Measurements from ENCODE around the gene EPHB3. TPM values are rescaled to one million over a fixed set of nuclear protein-coding genes. Genes with fewer than 3 reads are reported as not detected.

The EPHB3 gene
- total RNA-seq, 1 donor from 2014 or later: 10.2 TPM

DNA sequence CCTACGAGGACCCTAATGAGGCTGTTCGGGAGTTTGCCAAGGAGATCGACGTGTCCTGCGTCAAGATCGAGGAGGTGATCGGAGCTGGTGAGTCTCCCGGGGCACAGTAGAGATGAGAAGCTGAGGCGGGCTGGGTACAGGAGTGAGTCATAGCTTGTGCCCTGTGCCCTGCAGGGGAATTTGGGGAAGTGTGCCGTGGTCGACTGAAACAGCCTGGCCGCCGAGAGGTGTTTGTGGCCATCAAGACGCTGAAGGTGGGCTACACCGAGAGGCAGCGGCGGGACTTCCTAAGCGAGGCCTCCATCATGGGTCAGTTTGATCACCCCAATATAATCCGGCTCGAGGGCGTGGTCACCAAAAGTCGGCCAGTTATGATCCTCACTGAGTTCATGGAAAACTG, 17.9 kb downstream of the EPHB3 start:
- no peak for DNase-seq (ENCODE audit: low spot score)

DNA sequence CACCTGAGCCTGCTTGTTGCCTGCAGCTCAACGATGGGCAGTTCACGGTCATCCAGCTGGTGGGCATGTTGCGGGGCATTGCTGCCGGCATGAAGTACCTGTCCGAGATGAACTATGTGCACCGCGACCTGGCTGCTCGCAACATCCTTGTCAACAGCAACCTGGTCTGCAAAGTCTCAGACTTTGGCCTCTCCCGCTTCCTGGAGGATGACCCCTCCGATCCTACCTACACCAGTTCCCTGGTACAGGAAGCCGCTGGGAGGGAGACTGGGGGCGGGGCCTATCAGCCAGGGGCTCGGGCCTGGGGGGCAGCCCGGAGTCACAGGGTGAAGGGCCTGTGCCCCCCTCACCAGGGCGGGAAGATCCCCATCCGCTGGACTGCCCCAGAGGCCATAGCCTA, 18.8 kb downstream of the EPHB3 start:
- no peak for DNase-seq (ENCODE audit: low spot score)

DNA sequence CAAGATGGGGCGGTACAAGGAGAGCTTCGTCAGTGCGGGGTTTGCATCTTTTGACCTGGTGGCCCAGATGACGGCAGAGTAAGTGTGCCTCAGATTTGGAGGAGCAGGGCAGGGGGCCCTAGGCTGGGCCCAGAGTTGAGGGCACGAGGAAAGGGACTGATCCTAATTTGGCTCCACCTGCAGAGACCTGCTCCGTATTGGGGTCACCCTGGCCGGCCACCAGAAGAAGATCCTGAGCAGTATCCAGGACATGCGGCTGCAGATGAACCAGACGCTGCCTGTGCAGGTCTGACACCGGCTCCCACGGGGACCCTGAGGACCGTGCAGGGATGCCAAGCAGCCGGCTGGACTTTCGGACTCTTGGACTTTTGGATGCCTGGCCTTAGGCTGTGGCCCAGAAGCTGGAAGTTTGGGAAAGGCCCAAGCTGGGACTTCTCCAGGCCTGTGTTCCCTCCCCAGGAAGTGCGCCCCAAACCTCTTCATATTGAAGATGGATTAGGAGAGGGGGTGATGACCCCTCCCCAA, 19.8 kb downstream of the EPHB3 start:
- no peak for DNase-seq (ENCODE audit: low spot score)

DNA sequence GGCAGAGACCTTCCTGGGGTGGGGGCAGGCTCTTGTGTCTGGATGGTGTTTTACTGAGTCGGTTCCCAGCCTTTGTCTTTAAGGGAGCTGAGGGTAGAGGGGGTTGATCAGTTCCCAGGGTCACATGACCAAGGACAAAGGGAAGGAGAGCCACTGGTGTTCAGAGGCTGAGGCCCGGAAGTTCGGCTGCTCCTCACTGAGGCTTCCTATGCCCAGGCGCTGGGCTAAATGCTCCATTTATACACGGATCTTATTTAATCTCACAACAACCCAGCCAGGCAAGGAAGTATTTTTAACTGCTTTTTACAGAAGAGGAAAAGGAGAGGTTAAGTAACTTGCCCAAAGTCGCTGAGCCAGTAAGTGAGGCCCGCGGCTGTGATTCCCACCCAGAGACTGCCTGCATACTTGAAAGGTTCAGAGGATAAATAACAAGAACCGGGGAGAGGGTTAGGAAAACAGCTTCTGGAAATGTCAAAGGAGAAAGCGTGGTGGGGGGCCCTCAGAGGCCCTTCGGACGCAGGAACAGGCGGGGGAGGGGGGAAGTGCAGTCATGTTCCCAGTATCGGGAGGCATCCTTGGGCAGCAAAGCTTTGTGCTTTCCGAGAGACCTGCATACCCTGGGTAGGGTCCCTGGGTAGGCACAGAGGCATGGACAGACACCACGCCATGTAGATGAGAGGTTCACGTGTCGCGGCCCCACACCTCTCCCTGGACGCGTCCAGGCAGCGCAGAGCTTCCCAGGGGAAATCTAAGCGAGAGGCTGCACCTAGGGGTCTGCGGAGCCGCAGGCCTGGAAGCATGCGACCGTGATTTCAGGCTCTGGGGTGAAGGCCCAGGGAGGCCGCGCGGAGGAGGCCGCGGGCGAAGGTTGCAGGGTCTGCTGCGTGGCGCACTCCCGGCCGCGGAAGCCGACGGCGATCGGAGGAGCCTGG, 21.3 kb downstream of the EPHB3 start:
- DNase-seq (ENCODE audit: low spot score): peak; percentile 50

DNA sequence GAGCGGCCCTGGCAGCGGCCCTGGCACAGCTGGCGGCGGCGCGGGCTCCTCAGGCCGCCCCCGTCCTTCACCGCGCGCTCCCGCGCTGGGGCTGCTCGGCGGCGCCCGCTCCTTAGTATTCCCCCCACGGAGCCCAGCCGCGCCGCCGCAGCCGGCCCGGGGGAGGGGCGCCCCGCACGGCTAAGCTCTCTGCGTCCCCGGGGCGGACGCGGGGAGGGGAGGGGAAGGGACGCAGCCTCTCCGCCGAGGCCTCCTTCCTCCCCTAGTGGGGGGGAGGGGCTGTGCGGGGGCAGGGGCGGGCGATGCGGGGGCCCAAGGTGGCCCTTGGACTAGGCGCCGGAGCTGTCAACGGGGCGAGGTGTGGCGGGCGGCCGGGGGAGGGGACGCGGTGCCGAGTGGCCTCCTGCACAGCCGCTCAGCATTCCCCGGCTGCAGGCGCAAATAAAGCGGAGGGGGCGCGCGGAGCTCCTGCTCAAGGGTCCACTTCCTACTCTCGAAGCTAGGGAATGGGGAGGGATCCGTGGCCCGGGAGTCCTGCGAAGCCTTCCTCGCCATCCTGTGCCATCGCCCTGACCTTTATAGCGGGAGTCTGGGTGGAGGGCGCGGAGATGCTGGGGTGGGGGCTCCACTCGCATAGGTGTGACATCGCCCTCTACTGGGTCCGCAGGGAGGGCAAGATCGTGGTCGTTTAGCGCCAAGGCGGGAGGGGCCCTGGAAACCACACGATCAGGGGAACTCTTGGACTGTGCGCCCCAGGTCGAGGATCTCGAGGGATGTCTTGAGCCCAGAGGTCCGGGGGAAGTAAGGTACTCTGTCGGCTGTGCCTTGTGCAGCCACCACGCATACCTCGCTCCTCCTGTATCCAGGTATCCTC, 22.2 kb downstream of the EPHB3 start:
- DNase-seq (ENCODE audit: low spot score): no peak

DNA sequence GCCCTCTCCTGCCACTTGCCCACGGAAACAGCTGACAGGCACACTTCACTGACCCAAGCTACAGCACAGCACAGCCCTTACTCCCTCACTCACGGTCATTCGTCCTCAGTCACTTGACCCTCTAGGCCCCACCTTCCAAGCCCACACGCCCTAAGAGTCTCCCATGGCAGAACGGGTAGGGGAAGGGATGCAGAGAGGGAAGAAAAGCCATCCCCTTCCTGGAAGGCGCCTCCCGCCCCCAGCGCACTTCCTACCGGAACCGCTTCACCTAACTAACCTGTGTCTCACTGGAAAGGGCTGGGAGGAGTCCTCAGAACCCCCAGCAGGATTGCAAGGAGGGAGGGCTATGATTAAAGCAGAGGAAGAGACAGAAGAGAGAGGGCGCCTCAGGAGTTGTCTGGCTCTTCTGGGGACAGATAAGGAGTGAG, 22.9 kb downstream of the EPHB3 start:
- no peak for DNase-seq (ENCODE audit: low spot score)

DNA sequence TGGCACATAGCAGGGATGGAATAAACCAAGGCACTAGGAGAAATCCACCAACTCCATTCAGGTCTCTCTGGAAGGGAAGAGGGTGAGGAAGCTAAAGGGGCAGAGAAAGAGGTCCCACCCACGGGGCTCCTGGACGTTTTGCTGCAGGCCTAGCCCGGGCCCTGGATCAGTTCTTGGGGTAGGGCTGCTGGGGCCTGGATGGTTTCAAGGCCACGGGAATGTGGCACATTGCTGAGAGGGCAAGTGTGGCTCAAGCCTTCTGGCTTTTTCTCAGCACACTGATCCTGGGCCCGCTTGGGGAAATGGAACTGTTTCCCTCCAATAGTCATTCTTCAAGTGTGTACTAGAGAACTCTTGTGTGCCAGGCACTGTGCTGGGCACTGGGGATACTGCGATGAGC, 24.0 kb downstream of the EPHB3 start:
- DNase-seq (ENCODE audit: low spot score): no peak

DNA sequence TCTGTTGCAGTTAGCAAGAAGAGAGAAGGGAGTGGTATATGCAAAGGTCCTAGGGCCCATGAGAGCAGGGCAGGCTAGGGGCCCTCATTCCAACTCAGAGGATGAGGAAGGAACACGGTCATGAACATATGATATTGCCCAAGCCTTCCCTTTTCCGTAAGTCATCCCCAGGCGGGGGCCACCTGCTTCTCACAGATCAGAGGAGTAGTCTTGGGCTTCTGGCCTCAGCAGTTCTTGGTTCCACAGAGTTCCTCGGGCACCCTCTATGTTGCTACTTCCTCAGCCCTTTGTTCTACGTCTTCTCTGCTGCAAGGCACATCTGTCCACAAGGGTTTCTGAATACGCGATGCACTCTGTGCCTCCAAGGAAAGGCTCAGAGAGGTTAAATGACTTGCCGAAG, 25.3 kb downstream of the EPHB3 start:
- DNase-seq (ENCODE audit: low spot score): no peak

DNA sequence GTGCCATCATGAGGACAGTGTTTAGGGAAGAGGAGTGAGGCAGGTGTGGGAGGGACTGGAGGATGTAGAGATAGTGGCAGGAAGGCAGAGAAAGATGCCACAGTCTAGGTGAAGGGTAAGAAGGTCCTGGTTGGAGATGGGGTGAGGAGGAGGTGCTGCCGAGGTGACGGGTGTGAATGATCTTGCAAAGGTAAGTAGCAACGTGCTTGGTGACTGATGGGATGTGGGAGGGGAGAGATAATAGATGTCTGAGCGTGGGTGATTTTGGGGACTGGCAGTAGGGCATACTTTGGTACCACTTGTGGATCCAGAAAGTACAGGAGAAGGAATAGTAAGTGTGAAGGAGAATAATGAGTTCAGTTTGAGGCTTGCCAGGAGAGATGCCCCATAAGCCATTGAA, 27.2 kb downstream of the EPHB3 start:
- DNase-seq (ENCODE audit: low spot score): no peak

DNA sequence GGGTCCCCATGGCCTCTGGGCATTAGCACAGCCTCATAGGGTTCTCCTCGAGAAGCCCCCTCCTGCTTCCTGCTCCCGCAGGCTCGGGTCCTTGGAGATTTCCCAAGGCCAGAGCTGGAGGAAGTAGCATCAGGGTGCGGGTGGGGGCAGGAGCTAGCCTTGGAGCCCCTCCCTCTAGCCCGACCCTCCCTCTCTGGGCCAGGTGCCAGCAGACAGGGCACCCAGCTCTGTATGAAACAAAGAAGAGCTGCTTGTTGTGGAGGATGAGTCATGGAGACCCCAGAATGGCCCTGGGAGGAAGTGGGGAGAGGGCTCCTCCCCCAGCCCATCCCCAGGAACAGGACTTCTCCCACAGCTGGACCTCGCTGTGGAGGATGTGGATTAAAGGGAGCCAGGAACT, 29.2 kb downstream of the EPHB3 start:
- no peak for DNase-seq (ENCODE audit: low spot score)

DNA sequence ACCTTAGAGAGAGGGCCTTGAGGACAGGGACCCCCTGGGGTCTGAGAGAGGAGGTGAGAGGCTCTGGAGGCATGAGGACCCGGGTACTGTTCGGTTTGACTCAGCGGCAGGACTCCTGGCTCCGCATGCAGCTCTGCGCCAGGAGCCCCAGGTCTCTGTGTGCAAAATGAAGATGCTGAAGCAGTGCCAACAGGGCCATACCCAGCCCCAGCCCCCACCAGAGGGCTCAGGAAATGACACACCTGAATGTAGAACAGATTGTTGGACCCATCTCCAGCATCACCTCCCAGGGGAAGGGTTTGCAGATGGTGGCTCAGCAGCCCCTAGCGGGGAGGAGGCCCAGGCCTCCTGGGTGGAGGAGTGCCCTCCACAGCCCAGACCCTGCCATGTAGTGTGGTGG, 30.2 kb downstream of the EPHB3 start:
- DNase-seq (ENCODE audit: low spot score): no peak

DNA sequence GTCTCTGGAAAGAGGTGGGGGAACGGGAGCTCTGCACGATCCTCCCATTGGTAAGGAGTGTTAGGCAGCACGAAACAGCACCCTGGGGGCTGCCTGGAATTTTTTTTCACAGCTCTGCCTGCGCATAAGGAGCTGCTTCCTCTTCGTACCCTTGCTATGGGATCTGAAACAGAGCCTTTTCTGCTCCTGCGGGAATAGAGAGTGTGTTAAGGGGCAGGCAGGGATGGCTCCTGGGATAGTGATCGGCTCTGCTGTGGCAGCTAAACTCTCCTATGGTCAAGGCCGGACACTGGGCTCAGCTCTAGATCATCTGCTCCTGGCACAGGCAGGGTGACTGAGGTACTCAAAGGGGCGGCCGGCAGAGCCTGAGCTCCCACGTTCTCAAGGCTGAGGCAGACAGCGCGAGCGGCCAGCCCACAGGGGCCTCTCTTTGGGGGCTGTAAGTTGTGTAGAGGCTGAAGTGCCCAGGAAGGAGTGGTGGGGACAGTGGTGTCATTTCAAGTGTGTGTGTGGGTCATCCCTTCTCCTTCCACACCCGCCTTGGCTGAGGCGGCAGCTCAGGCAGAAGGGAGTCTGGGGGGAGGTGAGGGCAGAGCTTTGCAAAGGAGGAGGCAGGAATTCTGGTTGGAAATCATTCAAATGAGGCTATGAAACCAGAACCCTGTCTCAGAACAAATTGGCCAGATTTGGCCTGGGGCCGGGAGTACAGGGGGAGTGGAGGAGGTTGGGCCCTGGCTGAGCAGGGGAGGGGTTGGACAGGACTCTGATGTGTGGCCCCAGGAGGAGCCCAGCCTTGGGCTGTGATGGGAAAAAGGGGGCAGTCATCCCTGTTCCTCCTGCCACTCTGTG, 31.0 kb downstream of the EPHB3 start:
- DNase-seq (ENCODE audit: low spot score): no peak

DNA sequence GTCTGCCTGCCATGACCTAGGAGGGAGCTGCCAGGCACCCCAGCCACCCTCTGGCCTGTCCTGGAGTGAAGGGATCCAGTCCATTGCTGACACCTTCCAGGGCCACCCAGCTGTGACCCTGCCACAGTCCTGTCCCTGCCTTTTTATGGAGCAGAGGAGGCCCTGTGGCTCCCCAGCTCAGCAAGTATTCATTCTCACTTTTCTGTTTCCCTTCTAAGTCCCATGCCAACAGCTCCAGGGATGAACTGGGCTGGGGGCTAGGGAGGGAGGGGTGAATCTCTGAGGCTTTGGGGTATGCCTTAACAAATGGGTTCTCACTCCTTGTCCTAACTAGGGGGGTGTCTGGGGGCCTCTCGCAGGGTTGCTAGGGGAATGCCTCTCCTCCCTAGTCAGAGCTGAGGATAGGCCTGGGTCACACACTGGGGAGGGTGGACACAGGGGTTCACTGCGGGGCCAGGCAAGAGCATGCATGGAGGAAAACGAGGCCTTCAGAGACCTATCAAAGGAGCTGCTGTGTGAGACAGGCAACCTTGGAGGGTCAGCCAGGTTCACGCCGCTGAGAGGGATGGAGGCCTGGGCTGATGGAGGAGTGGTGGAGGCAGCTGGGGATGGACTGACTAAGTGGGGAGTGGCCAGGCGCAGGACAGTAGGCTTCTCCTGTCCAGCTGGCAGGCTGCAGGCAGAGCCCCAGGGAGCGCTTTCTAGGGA, 31.8 kb downstream of the EPHB3 start:
- DNase-seq (ENCODE audit: low spot score): no peak

DNA sequence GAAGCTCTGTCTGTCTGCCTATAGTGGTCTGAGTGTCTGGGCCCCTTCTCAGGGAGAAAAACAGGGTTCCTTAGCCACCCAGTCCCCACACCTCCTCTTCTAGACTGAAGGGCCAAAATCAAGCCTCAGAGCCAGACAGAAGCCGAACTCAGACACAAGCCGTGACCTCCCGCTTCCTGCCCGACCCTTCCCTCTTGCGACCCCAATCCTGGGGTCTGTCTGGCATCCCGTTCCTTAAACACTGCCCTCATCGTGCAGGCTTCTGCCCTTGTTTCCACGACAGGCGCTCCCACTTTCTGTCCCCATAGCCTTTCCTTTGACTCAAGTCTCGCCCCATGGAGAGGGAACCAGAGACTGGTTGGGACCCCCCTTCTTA, 32.3 kb downstream of the EPHB3 start:
- no peak for DNase-seq (ENCODE audit: low spot score)

DNA sequence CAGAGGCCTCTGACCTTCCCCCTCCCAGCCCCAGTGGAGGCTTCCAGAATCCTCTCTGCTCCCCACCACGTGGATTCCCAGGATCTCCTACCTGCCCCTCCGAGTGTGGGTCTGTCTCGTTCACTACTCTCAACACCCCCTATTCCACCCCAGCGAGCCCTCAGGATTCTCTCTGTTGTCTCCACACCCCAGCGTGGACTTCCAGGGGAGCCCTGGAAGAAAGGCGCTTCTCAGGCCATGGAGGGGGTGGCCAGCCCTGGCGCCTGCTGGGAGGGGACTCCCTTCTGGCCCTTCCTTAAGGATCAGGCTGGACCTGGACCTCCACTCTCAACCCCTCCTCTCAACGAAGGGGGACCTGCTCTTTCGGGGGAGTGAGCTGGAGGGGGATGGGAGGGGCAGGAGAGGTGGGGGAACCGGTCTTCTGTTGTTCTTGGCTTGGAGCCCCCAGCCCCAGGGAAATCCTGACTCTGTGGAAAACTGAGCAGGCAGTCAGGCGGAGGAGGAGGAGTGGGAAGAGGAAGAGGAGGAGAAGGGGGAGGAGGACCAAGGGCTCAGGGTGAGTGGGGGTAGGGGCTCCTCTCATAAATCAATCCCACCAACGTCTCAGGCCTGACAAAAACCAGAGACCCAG, 32.9 kb downstream of the EPHB3 start:
- no peak for DNase-seq (ENCODE audit: low spot score)

DNA sequence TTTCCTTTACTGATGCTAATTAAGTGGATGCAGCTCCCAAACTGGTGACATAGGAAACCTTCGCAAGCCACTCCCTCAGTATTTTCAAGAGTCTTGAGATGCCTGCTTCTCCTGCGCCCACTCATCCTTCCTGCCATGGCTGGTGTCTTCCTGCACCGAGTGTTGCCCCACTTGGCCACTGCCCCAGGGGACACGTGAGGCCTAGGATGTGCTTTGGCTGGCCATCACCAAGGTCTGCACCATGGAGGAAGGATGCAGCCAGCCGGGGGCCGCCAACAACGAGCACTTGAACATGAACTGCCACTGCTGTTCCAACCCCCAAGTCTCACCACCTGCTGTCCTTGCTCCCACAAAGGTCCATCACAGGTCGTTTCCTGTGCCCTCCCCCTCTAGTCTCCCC, 34.1 kb downstream of the EPHB3 start:
- no peak for DNase-seq (ENCODE audit: low spot score)

DNA sequence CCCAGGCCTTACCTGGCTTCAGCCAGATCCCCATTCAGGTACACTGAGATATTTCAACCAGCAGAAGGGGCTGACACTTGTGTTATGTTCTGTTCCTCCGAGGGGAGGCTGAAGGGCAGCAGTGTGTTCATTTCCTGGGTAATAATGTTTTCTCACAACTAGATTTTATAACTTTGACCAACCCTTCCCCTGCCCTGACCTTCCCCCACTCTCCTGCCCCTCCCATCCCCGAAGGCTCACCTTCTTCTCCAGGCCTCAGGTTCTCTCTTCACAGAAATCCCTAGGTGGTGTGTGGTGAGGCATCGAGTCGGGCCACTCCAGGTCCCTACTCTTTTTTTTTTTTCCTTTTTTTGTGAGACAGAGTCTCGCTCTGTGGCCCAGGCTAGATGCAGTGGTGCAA, 34.6 kb downstream of the EPHB3 start:
- DNase-seq (ENCODE audit: low spot score): no peak

DNA sequence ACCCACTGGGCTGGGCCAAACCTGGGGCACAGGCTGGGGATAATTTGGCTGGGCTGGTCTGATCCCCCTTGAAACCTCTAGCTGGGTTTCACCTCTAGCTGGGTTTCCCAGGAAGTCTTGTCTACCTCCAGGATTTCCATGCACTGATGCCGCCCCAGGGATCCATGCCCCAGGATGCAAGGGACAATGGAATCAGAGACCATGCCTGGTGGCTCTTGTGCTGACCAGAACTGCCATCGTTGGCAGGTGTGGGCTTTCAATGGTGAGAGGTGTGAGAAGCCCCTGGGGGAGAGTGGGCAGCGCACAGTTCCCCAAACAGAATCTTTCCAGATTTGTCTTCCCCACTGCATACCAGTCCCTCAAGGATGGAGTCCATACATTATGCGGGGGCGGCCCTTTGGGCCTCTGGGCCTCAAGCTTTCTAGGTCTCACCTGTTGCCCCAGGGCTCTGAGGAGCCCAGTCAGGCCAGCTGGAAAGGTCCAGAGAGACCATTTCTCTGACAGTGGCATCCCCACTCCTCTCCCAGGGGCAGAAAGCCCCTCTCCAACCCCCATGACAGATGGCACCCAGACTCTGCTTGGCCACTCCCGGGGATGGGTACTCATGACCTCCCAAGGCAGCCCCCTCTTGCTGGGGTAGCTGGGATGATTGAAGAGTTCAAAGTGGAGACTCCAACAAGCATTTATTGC, 35.4 kb downstream of the EPHB3 start:
- no peak for DNase-seq (ENCODE audit: low spot score)

DNA sequence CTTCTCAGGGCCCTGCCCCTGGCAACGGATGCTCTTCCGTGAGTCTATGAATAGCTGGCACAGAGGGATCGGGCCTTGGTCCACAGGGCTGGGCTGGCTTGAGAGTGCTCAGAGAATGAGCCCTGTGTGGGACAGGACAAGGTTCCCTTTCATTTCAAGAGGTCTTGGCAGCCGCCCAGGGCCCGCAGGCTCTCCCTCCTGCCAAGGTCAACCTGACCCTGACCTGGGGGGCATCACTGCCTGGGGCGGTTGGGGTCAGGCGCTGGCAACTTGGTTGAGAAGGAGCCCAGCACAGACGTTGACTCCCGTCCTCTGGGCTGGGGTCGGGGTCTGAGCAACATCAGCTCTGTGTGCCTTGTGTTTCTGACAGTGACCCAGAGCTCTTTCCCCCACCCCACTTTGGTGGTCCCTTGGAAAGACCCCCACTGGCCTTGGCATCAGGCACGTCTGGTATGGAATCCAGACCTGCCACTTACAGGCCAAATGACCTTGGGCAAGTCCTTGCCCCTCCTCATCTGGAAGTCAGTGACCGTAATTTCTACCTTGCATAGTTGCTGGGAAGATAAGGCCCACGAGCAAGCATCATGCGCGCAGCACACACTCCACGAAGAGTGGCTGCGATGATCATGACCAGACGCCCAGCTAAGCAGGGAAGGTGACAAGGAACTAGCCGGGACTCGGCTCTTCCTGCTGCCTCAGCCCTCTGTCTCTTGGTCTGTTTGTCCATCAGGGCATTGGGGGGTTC, 36.4 kb downstream of the EPHB3 start:
- DNase-seq (ENCODE audit: low spot score): no peak
